ENCODE results near the gene SNX8.
"Not testable (repeated sequence)": the region's sequence is repeated elsewhere in the genome, so short reads cannot be mapped to it uniquely, and the experiment has no call there.

Gene SNX8

GRCh38 chr7:2330493-2330892, 16.3 kb upstream of the SNX8 start:
- H3K27me3 ChIP-seq (replicated peaks; ENCODE audit: control insufficient read depth, insufficient read depth, low read length, poor library complexity, severe bottlenecking) = no peaks in the 10 kb centered on the region
- H3K9me3 ChIP-seq (ENCODE audit: control insufficient read depth, low read length) = no peaks in the 10 kb centered on the region
- H3K36me3 ChIP-seq (ENCODE audit: control insufficient read depth, insufficient read depth, low read length) = no peaks in the 10 kb centered on the region
- no peak for DNase-seq
- H3K27ac ChIP-seq (ENCODE audit: insufficient read depth, low read length, poor library complexity, severe bottlenecking) = no peak overlapping the region
- H3K4me3 ChIP-seq (ENCODE audit: insufficient read depth, low read depth, low read length, poor library complexity, severe bottlenecking) = no peak overlapping the region
- H3K4me1 ChIP-seq (ENCODE audit: control insufficient read depth, insufficient read depth, low read length, poor library complexity, severe bottlenecking) = no peaks in the 10 kb centered on the region

- Histone ChIP-seq H3K27me3 (replicated peaks; ENCODE audit: control insufficient read depth, insufficient read depth, low read length, poor library complexity, severe bottlenecking) (no peaks in the 10 kb centered on the region), H3K36me3 (ENCODE audit: control insufficient read depth, insufficient read depth, low read length) (no peaks in the 10 kb centered on the region), H3K4me1 (ENCODE audit: control insufficient read depth, insufficient read depth, low read length, poor library complexity, severe bottlenecking) (no peaks in the 10 kb centered on the region), H3K4me3 (ENCODE audit: insufficient read depth, low read depth, low read length, poor library complexity, severe bottlenecking) (no peak overlapping the region), H3K27ac (ENCODE audit: insufficient read depth, low read length, poor library complexity, severe bottlenecking) (no peak overlapping the region), H3K9me3 (ENCODE audit: control insufficient read depth, low read length) (no peaks in the 10 kb centered on the region)
- DNase-seq = no peak
These were observed 12.7 kb upstream of the SNX8 start for GRCh38 chr7:2326951-2327350.

- H3K4me1 ChIP-seq (ENCODE audit: control insufficient read depth, insufficient read depth, low read length, poor library complexity, severe bottlenecking) = no peaks in the 10 kb centered on the region
- no peaks in the 10 kb centered on the region for H3K36me3 ChIP-seq (ENCODE audit: control insufficient read depth, insufficient read depth, low read length)
These were observed 10.9 kb upstream of the SNX8 start for GRCh38 chr7:2325162-2325561.

GRCh38 chr7:2321020-2321419, 6.8 kb upstream of the SNX8 start:
- Histone ChIP-seq H3K4me3 (ENCODE audit: insufficient read depth, low read depth, low read length, poor library complexity, severe bottlenecking) (no peak overlapping the region), H3K27ac (ENCODE audit: insufficient read depth, low read length, poor library complexity, severe bottlenecking) (no peak overlapping the region), H3K9me3 (ENCODE audit: control insufficient read depth, low read length) (no peaks in the 10 kb centered on the region), H3K4me1 (ENCODE audit: control insufficient read depth, insufficient read depth, low read length, poor library complexity, severe bottlenecking) (no peaks in the 10 kb centered on the region), H3K27me3 (replicated peaks; ENCODE audit: control insufficient read depth, insufficient read depth, low read length, poor library complexity, severe bottlenecking) (no peaks in the 10 kb centered on the region), H3K36me3 (ENCODE audit: control insufficient read depth, insufficient read depth, low read length) (no peaks in the 10 kb centered on the region)
- DNase-seq = no peak

More at GRCh38 chr7:2325162-2325561, 10.9 kb upstream of the SNX8 start:
- no peak for DNase-seq
- Histone ChIP-seq H3K27me3 (replicated peaks; ENCODE audit: control insufficient read depth, insufficient read depth, low read length, poor library complexity, severe bottlenecking) (no peaks in the 10 kb centered on the region), H3K4me3 (ENCODE audit: insufficient read depth, low read depth, low read length, poor library complexity, severe bottlenecking) (no peak overlapping the region), H3K27ac (ENCODE audit: insufficient read depth, low read length, poor library complexity, severe bottlenecking) (no peak overlapping the region), H3K9me3 (ENCODE audit: control insufficient read depth, low read length) (no peaks in the 10 kb centered on the region)

- H3K27ac ChIP-seq (ENCODE audit: insufficient read depth, low read length, poor library complexity, severe bottlenecking) = no peak overlapping the region
- peaks cover 4% of the 10 kb centered on the region for H3K4me1 ChIP-seq (ENCODE audit: control insufficient read depth, insufficient read depth, low read length, poor library complexity, severe bottlenecking)
- H3K9me3 ChIP-seq (ENCODE audit: control insufficient read depth, low read length) = no peaks in the 10 kb centered on the region
- H3K4me3 ChIP-seq (ENCODE audit: insufficient read depth, low read depth, low read length, poor library complexity, severe bottlenecking) = no peak overlapping the region
- H3K27me3 ChIP-seq (replicated peaks; ENCODE audit: control insufficient read depth, insufficient read depth, low read length, poor library complexity, severe bottlenecking) = no peaks in the 10 kb centered on the region
- DNase-seq = no peak
- no peaks in the 10 kb centered on the region for H3K36me3 ChIP-seq (ENCODE audit: control insufficient read depth, insufficient read depth, low read length)
These were observed 3.5 kb upstream of the SNX8 start for GRCh38 chr7:2317556-2318293.

GRCh38 chr7:2316578-2316977, 2.3 kb upstream of the SNX8 start:
- H3K36me3 ChIP-seq (ENCODE audit: control insufficient read depth, insufficient read depth, low read length) = no peaks in the 10 kb centered on the region
- no peak overlapping the region for H3K27ac ChIP-seq (ENCODE audit: insufficient read depth, low read length, poor library complexity, severe bottlenecking)
- peaks cover 4% of the 10 kb centered on the region for H3K4me1 ChIP-seq (ENCODE audit: control insufficient read depth, insufficient read depth, low read length, poor library complexity, severe bottlenecking)
- no peak overlapping the region for H3K4me3 ChIP-seq (ENCODE audit: insufficient read depth, low read depth, low read length, poor library complexity, severe bottlenecking)
- H3K27me3 ChIP-seq (replicated peaks; ENCODE audit: control insufficient read depth, insufficient read depth, low read length, poor library complexity, severe bottlenecking) = no peaks in the 10 kb centered on the region
- H3K9me3 ChIP-seq (ENCODE audit: control insufficient read depth, low read length) = no peaks in the 10 kb centered on the region
- DNase-seq = no peak

GRCh38 chr7:2315787-2316186, 1.5 kb upstream of the SNX8 start:
- no peaks in the 10 kb centered on the region for H3K9me3 ChIP-seq (ENCODE audit: control insufficient read depth, low read length)
- H3K27me3 ChIP-seq (replicated peaks; ENCODE audit: control insufficient read depth, insufficient read depth, low read length, poor library complexity, severe bottlenecking) = no peaks in the 10 kb centered on the region
- H3K27ac ChIP-seq (ENCODE audit: insufficient read depth, low read length, poor library complexity, severe bottlenecking) = no peak overlapping the region
- no peak for DNase-seq
- no peaks in the 10 kb centered on the region for H3K36me3 ChIP-seq (ENCODE audit: control insufficient read depth, insufficient read depth, low read length)
- peaks cover 4% of the 10 kb centered on the region for H3K4me1 ChIP-seq (ENCODE audit: control insufficient read depth, insufficient read depth, low read length, poor library complexity, severe bottlenecking)
- H3K4me3 ChIP-seq (ENCODE audit: insufficient read depth, low read depth, low read length, poor library complexity, severe bottlenecking) = no peak overlapping the region

GRCh38 chr7:2314956-2315530, 802 bp upstream of the SNX8 start:
- not testable (repeated sequence) for H3K27me3 ChIP-seq (replicated peaks; ENCODE audit: control insufficient read depth, insufficient read depth, low read length, poor library complexity, severe bottlenecking); H3K4me1 ChIP-seq (ENCODE audit: control insufficient read depth, insufficient read depth, low read length, poor library complexity, severe bottlenecking); H3K36me3 ChIP-seq (ENCODE audit: control insufficient read depth, insufficient read depth, low read length); H3K27ac ChIP-seq (ENCODE audit: insufficient read depth, low read length, poor library complexity, severe bottlenecking); DNase-seq; H3K4me3 ChIP-seq (ENCODE audit: insufficient read depth, low read depth, low read length, poor library complexity, severe bottlenecking); H3K9me3 ChIP-seq (ENCODE audit: control insufficient read depth, low read length)

GRCh38 chr7:2313450-2314208, 612 bp downstream of the SNX8 start:
- H3K4me1 ChIP-seq (ENCODE audit: control insufficient read depth, insufficient read depth, low read length, poor library complexity, severe bottlenecking) = peaks cover 4% of the 10 kb centered on the region
- H3K36me3 ChIP-seq (ENCODE audit: control insufficient read depth, insufficient read depth, low read length) = no peaks in the 10 kb centered on the region
- peak overlapping the region; percentile 29 for H3K27ac ChIP-seq (ENCODE audit: insufficient read depth, low read length, poor library complexity, severe bottlenecking)
- H3K27me3 ChIP-seq (replicated peaks; ENCODE audit: control insufficient read depth, insufficient read depth, low read length, poor library complexity, severe bottlenecking) = no peaks in the 10 kb centered on the region
- DNase-seq = peak in 1 of 3 donors; percentile 2
- H3K4me3 ChIP-seq (ENCODE audit: insufficient read depth, low read depth, low read length, poor library complexity, severe bottlenecking) = peak overlapping the region; percentile 63
- H3K9me3 ChIP-seq (ENCODE audit: control insufficient read depth, low read length) = no peaks in the 10 kb centered on the region

All from effector memory CD4-positive, alpha-beta T cell (primary cell).